ENCODE measurements around the gene CCDC127. TPM values are rescaled to one million over a fixed set of nuclear protein-coding genes. Genes with fewer than 3 reads are reported as not detected.
"Not testable (repeated sequence)": the region's sequence is repeated elsewhere in the genome, so short reads cannot be mapped to it uniquely, and the experiment has no call there.

Gene CCDC127
- total and polyA plus RNA-seq, 9 donors, result 2.5 to 9.9 (median 6.0) TPM

GRCh38 chr5:167511-167910, 50.4 kb downstream of the CCDC127 start:
- Histone ChIP-seq H3K4me1 (ENCODE audit: insufficient read depth) (peaks cover 19% of the 10 kb centered on the region), H3K27ac (peak overlapping the region in 1 of 2 donors; percentile 6), H3K4me3 (no peak overlapping the region), H3K9me3 (no peaks in the 10 kb centered on the region), H3K36me3 (no peaks in the 10 kb centered on the region), H3K27me3 (no peaks in the 10 kb centered on the region)
- intact Hi-C loops (cut with DNase I), result no loop called here
- 84 to 95% (median 91%) methylated on average over 6 to 7 of the region's 7 CpGs for WGBS, 3 donors
- peak in 3 of 5 donors; percentile 24 to 34 (median 30) for DNase-seq
- TF ChIP-seq EP300 (IDR thresholded peaks at IDR 0.05) (no peak), POLR2A (IDR thresholded peaks at IDR 0.05) (no peak)
- TF ChIP-seq, protein P1, sequence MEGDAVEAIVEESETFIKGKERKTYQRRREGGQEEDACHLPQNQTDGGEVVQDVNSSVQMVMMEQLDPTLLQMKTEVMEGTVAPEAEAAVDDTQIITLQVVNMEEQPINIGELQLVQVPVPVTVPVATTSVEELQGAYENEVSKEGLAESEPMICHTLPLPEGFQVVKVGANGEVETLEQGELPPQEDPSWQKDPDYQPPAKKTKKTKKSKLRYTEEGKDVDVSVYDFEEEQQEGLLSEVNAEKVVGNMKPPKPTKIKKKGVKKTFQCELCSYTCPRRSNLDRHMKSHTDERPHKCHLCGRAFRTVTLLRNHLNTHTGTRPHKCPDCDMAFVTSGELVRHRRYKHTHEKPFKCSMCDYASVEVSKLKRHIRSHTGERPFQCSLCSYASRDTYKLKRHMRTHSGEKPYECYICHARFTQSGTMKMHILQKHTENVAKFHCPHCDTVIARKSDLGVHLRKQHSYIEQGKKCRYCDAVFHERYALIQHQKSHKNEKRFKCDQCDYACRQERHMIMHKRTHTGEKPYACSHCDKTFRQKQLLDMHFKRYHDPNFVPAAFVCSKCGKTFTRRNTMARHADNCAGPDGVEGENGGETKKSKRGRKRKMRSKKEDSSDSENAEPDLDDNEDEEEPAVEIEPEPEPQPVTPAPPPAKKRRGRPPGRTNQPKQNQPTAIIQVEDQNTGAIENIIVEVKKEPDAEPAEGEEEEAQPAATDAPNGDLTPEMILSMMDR (IDR thresholded peaks at IDR 0.05), result no peak

DNA sequence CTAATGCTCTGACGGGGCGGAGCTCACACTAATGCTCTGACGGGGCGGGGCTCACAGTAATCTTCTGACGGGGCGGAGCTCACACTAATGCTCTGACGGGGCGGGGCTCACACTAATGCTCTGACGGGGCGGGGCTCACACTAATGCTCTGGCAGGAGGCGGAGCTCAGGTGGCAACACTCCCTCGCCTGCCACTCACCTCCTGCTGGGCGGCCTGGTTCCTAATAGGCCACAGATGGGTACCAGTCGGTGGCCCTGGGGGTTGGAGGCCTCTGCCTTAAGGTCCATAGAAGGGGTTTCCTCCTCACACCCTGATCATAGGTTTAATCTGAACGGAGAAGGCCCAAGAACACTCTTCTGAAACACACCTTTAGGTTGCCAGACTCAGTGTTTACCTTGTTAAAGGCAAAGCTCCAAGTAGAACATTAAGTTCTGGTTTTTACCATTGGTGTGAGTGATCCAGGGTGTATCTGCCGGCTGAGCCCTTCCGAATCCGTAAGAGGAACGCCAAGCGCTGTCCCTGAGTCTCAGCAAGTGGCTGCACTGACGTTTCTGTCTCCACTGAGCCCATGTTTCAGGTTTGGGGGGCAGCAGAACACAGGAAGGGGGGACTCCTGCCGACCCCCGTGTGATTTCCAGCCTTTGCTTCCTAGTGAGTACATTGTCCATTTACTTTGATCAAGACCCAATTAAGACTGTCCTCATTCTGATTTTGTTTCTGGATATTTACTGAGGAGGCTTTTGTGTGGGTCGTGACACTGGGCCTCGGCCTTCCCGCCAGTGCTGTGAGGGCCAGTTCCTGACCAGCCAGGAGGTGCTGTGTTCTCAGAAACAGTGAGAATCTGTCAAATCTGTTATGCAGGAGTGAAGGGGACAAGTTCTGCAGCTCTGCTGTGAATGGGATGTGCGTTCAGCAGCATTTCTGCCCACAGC, 51.2 kb downstream of the CCDC127 start:
- Histone ChIP-seq H3K4me3 (no peak overlapping the region), H3K36me3 (no peaks in the 10 kb centered on the region), H3K4me1 (ENCODE audit: insufficient read depth) (peaks cover 16% of the 10 kb centered on the region), H3K27me3 (no peaks in the 10 kb centered on the region), H3K9me3 (no peaks in the 10 kb centered on the region), H3K27ac (no peak overlapping the region)
- DNase-seq, result peak in 3 of 5 donors; percentile 13 to 31 (median 29)
- WGBS, 3 donors, result 89 to 93% (median 90%) methylated on average over 25 to 27 of the region's 27 CpGs
- TF ChIP-seq, protein P1 (IDR thresholded peaks at IDR 0.05), result no peak
- no peak for TF ChIP-seq POLR2A (IDR thresholded peaks at IDR 0.05)
- TF ChIP-seq EP300 (IDR thresholded peaks at IDR 0.05), result no peak
- intact Hi-C loops (cut with DNase I), result no loop called here

DNA sequence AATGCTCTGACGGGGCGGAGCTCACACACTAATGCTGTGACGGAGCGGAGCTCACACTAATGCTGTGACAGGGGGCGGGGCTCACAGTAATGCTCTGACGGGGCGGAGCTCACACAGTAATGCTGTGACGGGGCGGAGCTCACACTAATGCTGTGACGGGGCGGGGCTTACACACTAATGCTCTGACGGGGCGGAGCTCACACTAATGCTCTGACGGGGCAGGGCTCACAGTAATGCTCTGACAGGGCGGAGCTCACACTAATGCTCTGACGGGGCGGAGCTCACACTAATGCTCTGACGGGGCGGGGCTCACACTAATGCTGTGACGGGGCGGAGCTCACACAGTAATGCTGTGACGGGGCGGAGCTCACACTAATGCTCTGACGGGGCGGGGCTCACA, 53.2 kb downstream of the CCDC127 start:
- intact Hi-C loops (cut with DNase I); H3K9me3 ChIP-seq; H3K4me3 ChIP-seq; H3K27ac ChIP-seq; DNase-seq; H3K36me3 ChIP-seq; H3K27me3 ChIP-seq: not testable (repeated sequence)
- WGBS, 3 donors, result 84 to 89% (median 88%) methylated on average over 13 to 25 of the region's 25 CpGs
- peaks cover 13% of the 10 kb centered on the region for H3K4me1 ChIP-seq (ENCODE audit: insufficient read depth)

- Histone ChIP-seq H3K9me3 (no peaks in the 10 kb centered on the region), H3K27ac (no peak overlapping the region), H3K4me3 (no peak overlapping the region), H3K36me3 (no peaks in the 10 kb centered on the region), H3K27me3 (no peaks in the 10 kb centered on the region), H3K4me1 (ENCODE audit: insufficient read depth) (peaks cover 7% of the 10 kb centered on the region)
- intact Hi-C loops (cut with DNase I), result no loop called here
- DNase-seq, result peak in 1 of 5 donors; percentile 21
- TF ChIP-seq EP300 (IDR thresholded peaks at IDR 0.05) (no peak), POLR2A (IDR thresholded peaks at IDR 0.05) (no peak)
- TF ChIP-seq, protein P1 (IDR thresholded peaks at IDR 0.05), result no peak
- 76 to 86% (median 84%) methylated on average over 13 to 14 of the region's 14 CpGs for WGBS, 3 donors
These were observed 53.7 kb downstream of the CCDC127 start for GRCh38 chr5:164244-164643.

- DNase-seq, result peak in 2 of 5 donors; percentile 5 to 17
- H3K27me3 ChIP-seq, result no peaks in the 10 kb centered on the region
- H3K27ac ChIP-seq, result no peak overlapping the region
- WGBS, 3 donors, result 86 to 93% (median 89%) methylated on average over 13 of the region's 13 CpGs
- no peaks in the 10 kb centered on the region for H3K9me3 ChIP-seq
- intact Hi-C loops (cut with DNase I), result no loop called here
- H3K4me3 ChIP-seq, result no peak overlapping the region
- TF ChIP-seq EP300 (IDR thresholded peaks at IDR 0.05), result no peak
- TF ChIP-seq POLR2A (IDR thresholded peaks at IDR 0.05), result no peak
- TF ChIP-seq, protein P1 (IDR thresholded peaks at IDR 0.05), result no peak
- no peaks in the 10 kb centered on the region for H3K36me3 ChIP-seq
- H3K4me1 ChIP-seq (ENCODE audit: insufficient read depth), result peaks cover 5% of the 10 kb centered on the region
These were observed 54.1 kb downstream of the CCDC127 start for GRCh38 chr5:163841-164240.
